Dendritic cell treated with granulocyte-macrophage colony-stimulating factor and Interleukin-4, amounts not matched to agents 40 ng/mL and 50 ng/mL, for 4 days (primary cell): ENCODE measurements around the gene UBR1.
"Not testable (repeated sequence)": the region's sequence is repeated elsewhere in the genome, so short reads cannot be mapped to it uniquely, and the experiment has no call there.

Source experiments
- H3K27ac Mint-ChIP-seq: one replicate; pipeline ENCODE4 v1.8.0; 2022; ENCODE audit warnings: mild to moderate bottlenecking, mixed read lengths
- H3K27me3 Mint-ChIP-seq: one replicate; pipeline ENCODE4 v1.8.0; 2022; ENCODE audit warnings: mild to moderate bottlenecking, mixed read lengths
- H3K36me3 Mint-ChIP-seq: one replicate; pipeline ENCODE4 v1.8.0; 2022; ENCODE audit warnings: low read depth, mixed read lengths
- H3K4me1 Mint-ChIP-seq: one replicate; pipeline ENCODE4 v1.8.0; 2022; ENCODE audit warnings: low read depth, mixed read lengths
- H3K4me3 Mint-ChIP-seq: one replicate; pipeline ENCODE4 v1.8.0; 2022; ENCODE audit warnings: mild to moderate bottlenecking, moderate library complexity, mixed read lengths
- H3K9me3 Mint-ChIP-seq: one replicate; pipeline ENCODE4 v1.8.0; 2022; ENCODE audit warnings: mixed read lengths
- intact Hi-C: fragments of 100-400 bp; cut with micrococcal nuclease; formaldehyde crosslinking; loops from one replicate; pipeline ENCODE4 v1.15.0; 2022

Gene UBR1

DNA sequence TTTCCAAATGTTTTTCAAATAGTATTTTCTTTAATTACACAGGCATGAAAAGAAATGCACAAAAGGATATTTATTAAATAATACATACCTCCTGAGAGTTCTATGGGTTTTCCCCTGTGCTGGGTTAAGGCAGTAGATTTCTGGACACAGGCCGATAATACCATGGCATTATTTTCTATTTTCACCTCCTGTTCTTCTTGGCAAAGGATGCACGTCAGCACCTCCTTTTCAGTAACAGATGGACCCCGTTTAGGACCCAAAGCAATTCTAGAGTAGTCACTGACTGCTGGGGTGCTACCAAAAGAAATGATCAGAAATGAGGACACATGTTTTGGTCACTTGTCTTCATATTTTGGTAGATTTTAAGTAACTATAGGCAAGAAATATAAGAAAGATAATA is 98.8 kb downstream of the UBR1 start:
- no peak overlapping the region for H3K27ac Mint-ChIP-seq
- H3K4me1 Mint-ChIP-seq: no peaks in the 10 kb centered on the region
- intact Hi-C loops: no loop called here
- H3K9me3 Mint-ChIP-seq: no peaks in the 10 kb centered on the region
- no peaks in the 10 kb centered on the region for H3K27me3 Mint-ChIP-seq
- peaks cover 67% of the 10 kb centered on the region for H3K36me3 Mint-ChIP-seq
- H3K4me3 Mint-ChIP-seq: no peak overlapping the region

DNA sequence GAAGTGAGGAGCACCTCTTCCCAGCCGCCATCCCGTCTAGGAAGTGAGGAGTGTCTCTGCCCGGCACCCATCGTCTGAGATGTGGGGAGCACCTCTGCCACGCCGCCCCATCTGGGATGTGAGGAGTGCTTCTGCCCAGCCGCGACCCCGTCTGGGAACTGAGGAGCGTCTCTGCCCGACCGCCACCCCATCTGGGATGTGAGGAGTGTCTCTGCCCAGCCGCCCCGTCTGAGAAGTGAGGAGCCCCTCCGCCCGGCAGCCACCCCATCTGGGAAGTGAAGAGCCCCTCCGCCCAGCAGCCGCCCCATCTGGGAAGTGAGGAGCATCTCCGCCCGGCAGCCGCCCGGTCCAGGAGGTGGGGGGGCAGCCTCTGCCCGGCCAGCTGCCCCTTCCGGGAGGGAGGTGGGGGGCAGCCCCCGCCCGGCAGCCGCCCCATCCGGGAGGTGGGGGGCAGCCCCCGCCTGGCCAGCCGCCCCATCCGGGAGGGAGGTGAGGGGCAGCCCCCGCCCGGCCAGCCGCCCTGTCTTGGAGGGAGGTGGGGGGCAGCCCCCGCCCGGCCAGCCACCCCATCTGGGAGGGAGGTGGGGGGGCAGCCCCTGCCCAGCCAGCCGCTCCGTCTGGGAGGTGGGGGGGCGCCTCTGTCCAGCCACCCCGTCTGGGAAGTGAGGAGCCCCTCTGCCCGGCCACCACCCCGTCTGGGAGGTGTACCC is 100.8 kb downstream of the UBR1 start:
- H3K4me1 Mint-ChIP-seq, H3K27ac Mint-ChIP-seq, H3K27me3 Mint-ChIP-seq, H3K9me3 Mint-ChIP-seq, H3K4me3 Mint-ChIP-seq, intact Hi-C loops: not testable (repeated sequence)
- peaks cover 59% of the 10 kb centered on the region for H3K36me3 Mint-ChIP-seq

DNA sequence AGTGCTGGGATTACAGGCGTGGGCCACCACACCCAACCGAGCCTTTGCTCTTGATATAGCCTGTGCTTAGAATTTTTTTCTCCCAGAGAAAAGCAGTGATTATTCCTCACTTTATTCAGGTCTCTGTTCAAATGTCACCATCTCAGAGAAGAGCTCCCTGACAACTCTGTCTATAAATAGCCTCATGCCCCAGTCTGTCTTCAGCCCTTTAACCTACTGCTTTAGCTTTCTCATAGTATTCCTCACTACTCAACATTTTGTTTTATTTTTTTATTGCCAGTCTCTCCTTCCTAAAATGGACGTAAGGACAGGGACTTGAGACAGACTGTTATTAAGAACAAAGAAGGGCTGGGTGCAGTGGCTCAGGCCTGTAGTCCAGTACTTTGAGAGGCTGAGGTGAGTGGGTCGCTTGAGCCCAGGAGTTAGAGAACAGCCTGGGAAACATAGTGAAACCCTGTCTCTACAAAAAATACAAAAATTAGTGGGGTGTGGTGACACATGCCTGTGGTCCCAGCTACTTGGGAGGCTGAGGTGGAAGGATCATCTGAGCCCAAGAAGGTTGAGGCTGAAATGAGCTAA is 106.5 kb downstream of the UBR1 start:
- Mint-ChIP-seq H3K4me3 (no peak overlapping the region), H3K36me3 (peaks cover 46% of the 10 kb centered on the region), H3K27me3 (no peaks in the 10 kb centered on the region), H3K4me1 (no peaks in the 10 kb centered on the region), H3K27ac (no peak overlapping the region), H3K9me3 (no peaks in the 10 kb centered on the region)
- intact Hi-C loops: no loop called here

DNA sequence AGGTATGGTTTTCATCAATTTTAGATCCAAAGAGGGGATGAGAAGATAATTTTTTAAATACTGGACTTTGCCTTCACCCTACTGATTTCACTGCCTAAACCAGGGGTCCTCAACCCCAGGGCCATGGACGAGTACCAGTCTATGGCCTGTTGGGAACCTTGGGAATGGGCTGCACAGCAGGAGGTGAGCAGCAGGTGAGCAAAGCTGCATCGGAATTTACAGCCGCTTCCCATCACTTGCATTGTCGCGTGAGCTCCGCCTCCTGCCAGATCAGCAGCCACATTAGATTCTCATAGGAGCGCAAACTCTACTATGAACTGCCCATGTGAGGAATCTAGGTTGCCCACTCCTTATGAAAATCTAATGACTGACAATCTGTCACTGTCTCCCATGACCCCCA is 109.0 kb downstream of the UBR1 start:
- no peak overlapping the region for H3K4me3 Mint-ChIP-seq
- H3K36me3 Mint-ChIP-seq: peaks cover 44% of the 10 kb centered on the region
- H3K9me3 Mint-ChIP-seq: no peaks in the 10 kb centered on the region
- H3K4me1 Mint-ChIP-seq: no peaks in the 10 kb centered on the region
- no peaks in the 10 kb centered on the region for H3K27me3 Mint-ChIP-seq
- intact Hi-C loops: no loop called here
- H3K27ac Mint-ChIP-seq: no peak overlapping the region

DNA sequence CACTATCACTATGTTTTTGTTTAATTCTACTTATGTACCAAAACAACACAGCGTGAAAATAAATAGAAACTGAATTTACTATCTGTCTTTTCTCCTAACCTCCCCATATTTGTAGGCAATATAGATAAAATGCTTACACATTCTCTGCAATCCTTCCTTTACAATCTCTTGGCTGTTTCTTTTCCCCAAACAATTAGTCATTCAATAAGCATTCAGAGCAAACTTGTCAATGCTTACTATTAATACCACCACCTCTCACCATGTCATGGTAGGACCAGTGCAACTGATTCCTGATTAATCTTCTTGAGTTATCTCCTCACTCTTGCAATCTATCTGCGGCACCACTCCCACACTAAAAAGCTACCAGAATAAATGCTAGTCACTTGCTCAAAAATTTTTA is 111.3 kb downstream of the UBR1 start:
- Mint-ChIP-seq H3K36me3 (peaks cover 57% of the 10 kb centered on the region), H3K9me3 (no peaks in the 10 kb centered on the region), H3K27ac (no peak overlapping the region), H3K4me1 (no peaks in the 10 kb centered on the region), H3K4me3 (no peak overlapping the region), H3K27me3 (no peaks in the 10 kb centered on the region)
- intact Hi-C loops: no loop called here

DNA sequence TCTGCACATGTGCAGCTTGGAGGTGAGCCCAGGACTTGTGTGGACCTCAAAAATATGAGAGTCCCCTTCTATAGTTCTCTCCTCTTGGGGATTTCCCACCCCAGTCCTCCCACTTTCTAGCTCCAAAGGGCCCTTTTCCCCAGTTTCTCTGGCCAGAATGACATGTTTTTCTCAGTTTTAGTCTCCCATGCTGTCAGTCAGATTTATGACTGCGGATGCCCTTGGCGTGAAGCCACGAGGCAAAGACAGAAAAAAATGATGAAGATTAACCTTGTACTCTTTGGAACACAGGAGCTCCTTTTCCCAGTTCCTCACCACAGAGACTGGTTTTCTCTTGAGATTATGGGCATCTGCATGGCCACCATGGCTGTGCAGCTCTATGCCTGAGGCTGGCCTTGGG is 113.2 kb downstream of the UBR1 start:
- Mint-ChIP-seq H3K9me3 (no peaks in the 10 kb centered on the region), H3K36me3 (peaks cover 56% of the 10 kb centered on the region), H3K4me3 (no peak overlapping the region), H3K4me1 (no peaks in the 10 kb centered on the region), H3K27ac (no peak overlapping the region), H3K27me3 (no peaks in the 10 kb centered on the region)
- intact Hi-C loops: no loop called here

DNA sequence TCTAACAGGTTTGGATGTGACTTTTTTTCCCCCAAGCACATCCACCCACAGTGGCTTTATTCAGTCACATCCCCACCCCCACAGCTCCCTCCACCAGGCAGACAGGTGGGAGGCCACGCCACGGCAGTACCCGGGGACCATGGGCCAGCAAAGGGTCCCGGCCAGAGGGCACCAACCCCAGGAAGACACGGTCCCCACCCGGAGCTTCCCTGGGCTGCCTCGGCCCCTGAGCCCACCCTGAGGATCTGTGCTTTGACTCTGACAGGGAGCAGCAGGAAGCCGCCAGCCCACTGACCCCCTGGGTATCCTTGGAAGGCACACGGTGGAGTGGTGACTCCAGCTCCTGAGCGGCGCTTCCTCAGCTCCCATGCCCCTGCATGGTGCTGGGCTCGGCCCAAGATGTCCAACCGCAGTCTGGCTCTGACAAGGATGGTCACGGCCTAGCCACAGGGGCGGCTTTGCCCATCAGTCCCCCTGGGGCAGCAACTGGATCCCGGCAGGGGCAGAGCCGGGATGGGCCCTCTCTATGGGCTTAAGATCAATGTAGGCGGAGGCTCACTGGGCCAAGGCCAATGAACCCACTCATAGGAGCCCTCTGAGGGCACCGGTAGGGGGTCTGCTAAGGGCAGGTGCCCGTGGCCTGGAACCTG is 119.0 kb downstream of the UBR1 start:
- peaks cover 62% of the 10 kb centered on the region for H3K36me3 Mint-ChIP-seq
- intact Hi-C loops: no loop called here
- no peaks in the 10 kb centered on the region for H3K4me1 Mint-ChIP-seq
- H3K27ac Mint-ChIP-seq: no peak overlapping the region
- no peaks in the 10 kb centered on the region for H3K27me3 Mint-ChIP-seq
- no peak overlapping the region for H3K4me3 Mint-ChIP-seq
- H3K9me3 Mint-ChIP-seq: no peaks in the 10 kb centered on the region

DNA sequence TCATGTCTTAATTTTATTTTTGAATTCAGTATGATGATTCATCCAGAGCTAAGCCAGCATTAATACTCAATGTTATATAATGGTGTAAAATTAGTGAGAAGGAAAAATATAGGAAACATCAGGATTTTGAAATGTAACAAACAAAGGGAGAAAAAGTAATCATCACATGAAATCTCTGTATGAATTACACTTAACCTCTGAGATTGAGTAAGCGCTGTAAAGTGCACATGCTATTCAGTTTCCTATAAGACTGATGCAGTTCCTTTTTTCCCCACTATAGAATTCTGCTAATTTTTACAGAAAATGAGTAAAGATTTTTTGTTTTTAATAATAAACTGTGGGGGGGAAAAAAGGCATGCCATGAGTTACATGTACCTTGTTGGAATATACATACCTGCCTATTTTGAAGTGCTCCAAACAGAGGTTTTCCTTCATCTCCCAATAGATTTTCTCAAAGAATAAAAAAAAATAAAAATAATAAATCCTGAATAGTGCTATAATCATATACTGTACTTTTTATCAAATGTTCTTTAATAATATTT is 121.3 kb downstream of the UBR1 start:
- Mint-ChIP-seq H3K4me1 (no peaks in the 10 kb centered on the region), H3K4me3 (no peak overlapping the region), H3K27me3 (no peaks in the 10 kb centered on the region), H3K27ac (no peak overlapping the region), H3K36me3 (peaks cover 62% of the 10 kb centered on the region), H3K9me3 (no peaks in the 10 kb centered on the region)
- intact Hi-C loops: no loop called here

DNA sequence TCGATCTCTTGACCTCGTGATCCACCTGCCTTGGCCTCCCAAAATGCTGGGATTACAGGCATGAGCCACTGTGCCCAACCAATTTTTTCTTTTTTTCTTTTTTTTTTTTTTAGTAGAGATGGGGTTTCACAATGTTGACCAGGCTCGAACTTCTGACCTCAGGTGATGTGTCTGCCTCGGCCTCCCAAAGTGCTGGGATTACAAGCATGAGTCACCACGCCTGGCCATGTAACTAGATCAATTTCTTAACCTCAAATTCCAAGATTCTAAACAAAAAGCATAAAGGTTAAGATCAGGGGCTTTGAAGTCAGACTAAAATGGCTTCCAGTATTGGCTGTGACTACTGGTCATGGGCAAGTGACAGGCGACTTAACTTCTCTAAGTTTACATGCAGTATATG is 126.7 kb downstream of the UBR1 start:
- H3K27me3 Mint-ChIP-seq, H3K4me3 Mint-ChIP-seq, intact Hi-C loops, H3K27ac Mint-ChIP-seq, H3K4me1 Mint-ChIP-seq, H3K9me3 Mint-ChIP-seq: not testable (repeated sequence)
- peaks cover 82% of the 10 kb centered on the region for H3K36me3 Mint-ChIP-seq

DNA sequence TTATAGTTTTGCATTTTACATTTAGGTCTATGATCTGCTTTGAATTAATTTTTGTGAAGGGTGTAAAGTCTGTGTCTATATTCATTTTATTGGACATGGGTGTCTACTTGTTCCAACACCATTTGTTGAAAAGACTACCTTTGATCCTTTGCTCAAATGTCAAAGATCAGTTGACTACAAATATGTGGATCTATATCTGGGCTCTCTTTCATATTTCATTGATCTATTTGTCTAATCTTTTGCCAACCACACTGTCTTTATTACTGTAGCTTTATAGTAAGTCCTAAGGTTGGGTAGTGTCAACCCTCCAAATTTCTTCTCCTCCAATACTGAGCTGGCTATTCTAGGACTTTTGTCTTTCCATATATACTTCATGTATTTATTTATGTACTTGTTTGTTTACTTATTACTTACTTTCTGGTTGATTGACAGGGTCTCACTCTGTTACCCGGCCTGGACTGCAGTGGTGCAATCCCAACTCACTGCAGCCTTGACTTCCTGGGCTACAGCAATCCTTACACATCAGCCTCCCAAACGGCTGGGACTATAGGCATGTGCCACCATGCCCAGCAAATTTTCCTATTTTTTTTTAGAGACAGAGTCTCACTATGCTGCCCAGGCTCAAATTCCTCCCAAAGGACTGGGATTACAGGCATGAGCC is 131.5 kb downstream of the UBR1 start:
- H3K4me1 Mint-ChIP-seq: no peaks in the 10 kb centered on the region
- H3K27me3 Mint-ChIP-seq: no peaks in the 10 kb centered on the region

DNA sequence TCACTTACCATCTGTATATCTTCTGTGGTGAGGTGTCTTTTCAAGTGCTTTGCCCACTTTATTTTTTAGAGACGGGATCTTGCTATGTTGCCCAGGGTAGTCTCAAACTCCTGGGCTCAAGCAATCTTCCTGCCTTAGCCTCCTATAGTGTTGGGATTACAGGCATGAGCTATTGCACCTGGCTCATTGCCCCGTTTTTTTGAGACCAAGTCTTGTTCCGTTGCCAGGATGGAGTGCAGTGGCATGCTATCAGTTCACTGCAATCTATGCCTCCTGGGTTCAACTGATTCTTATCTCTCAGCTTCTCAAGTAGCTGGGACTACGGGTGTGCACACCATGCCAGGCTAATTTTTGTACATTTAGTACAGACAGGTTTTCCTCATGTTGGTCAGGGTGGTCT is 132.7 kb downstream of the UBR1 start:
- no peak overlapping the region for H3K27ac Mint-ChIP-seq
- H3K36me3 Mint-ChIP-seq: peaks cover 90% of the 10 kb centered on the region
- intact Hi-C loops: no loop called here
- H3K9me3 Mint-ChIP-seq: no peaks in the 10 kb centered on the region
- H3K4me3 Mint-ChIP-seq: no peak overlapping the region
- no peaks in the 10 kb centered on the region for H3K27me3 Mint-ChIP-seq
- no peaks in the 10 kb centered on the region for H3K4me1 Mint-ChIP-seq

More for the DNA sequence above, 131.5 kb downstream of the UBR1 start:
- H3K4me3 Mint-ChIP-seq: no peak overlapping the region
- H3K36me3 Mint-ChIP-seq: peaks cover 91% of the 10 kb centered on the region
- no peak overlapping the region for H3K27ac Mint-ChIP-seq
- H3K9me3 Mint-ChIP-seq: no peaks in the 10 kb centered on the region
- intact Hi-C loops: no loop called here

DNA sequence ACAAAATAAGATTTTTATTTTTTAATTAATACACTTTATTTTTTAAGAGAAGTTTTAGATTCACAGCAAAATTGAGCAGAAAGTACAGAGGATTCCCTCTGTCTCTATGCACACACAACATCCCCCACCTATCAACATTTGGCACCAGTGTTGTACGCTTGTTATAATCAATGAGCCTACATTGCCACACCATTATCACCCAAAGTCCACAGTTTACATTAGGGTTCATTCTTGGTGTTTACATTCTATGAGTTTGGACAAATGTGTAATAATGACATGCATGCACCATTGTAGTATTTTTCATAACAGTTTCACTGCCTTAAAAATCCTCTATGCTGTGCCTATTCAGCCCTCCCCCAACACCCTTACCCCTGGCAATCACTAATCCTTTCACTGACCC is 134.0 kb downstream of the UBR1 start:
- Mint-ChIP-seq H3K27ac (no peak overlapping the region), H3K27me3 (no peaks in the 10 kb centered on the region), H3K4me1 (no peaks in the 10 kb centered on the region), H3K9me3 (no peaks in the 10 kb centered on the region), H3K36me3 (peaks cover 77% of the 10 kb centered on the region), H3K4me3 (no peak overlapping the region)
- intact Hi-C loops: no loop called here

DNA sequence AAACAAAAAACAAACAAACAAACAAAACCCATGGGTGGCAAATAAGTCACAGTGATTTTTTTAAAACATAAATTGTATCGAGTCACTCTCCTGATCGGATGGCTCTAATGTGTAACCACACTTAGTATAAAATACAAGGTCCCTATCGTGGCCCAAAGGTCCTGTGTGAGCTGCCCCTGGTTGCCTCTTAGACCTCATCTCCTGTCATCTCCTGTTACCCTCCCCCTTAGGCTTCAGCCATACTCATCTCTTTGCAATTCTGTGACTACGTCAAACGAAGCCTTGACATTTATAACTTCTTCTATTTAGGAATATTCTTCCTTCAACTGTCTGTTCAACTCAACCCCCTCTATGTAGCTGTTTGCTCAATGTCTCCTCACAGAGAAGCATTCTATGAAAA is 141.4 kb downstream of the UBR1 start:
- H3K27me3 Mint-ChIP-seq: no peaks in the 10 kb centered on the region
- peaks cover 73% of the 10 kb centered on the region for H3K36me3 Mint-ChIP-seq
- intact Hi-C loops: no loop called here
- H3K4me3 Mint-ChIP-seq: no peak overlapping the region
- peaks cover 9% of the 10 kb centered on the region for H3K4me1 Mint-ChIP-seq
- H3K27ac Mint-ChIP-seq: no peak overlapping the region
- H3K9me3 Mint-ChIP-seq: no peaks in the 10 kb centered on the region

DNA sequence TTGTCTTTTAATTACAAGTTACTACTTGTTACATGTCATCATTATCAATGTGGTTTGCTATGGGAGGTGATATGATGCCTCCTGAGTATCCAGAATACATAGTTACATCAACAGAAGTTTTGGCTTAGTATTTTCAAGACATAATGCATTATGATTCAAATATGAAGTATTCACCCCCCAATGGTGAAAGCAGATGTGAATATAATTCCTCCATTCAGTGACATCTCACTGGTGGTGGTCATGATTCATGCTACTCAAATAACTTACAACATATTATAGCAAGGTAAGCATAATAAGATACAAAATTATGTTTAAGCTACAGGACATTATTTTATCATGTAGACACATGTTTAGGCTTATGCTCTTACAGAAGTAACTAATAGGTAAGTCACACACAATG is 150.3 kb downstream of the UBR1 start:
- peaks cover 14% of the 10 kb centered on the region for H3K9me3 Mint-ChIP-seq
- intact Hi-C loops: no loop called here
- H3K4me3 Mint-ChIP-seq: no peak overlapping the region
- peaks cover 80% of the 10 kb centered on the region for H3K36me3 Mint-ChIP-seq
- H3K4me1 Mint-ChIP-seq: no peaks in the 10 kb centered on the region
- no peak overlapping the region for H3K27ac Mint-ChIP-seq
- H3K27me3 Mint-ChIP-seq: no peaks in the 10 kb centered on the region
